Measurements from ENCODE around the gene TEX54. TPM values are rescaled to one million over a fixed set of nuclear protein-coding genes. Genes with fewer than 3 reads are reported as not detected.

TEX54 gene
- total RNA-seq (2016; rRNA removed; fragmentation: Illumina TruSeq; extraction: Trizol): not detected in 2 replicates
- not detected in 2 replicates for total RNA-seq (2016; cell fraction: cytosol; rRNA removed; fragmentation: Illumina TruSeq; extraction: Trizol; ENCODE audit: low read depth)
- total RNA-seq (2016; cell fraction: insoluble cytoplasmic fraction; rRNA removed; fragmentation: Illumina TruSeq; extraction: Trizol): not detected in 2 replicates
- not detected in 2 replicates for total RNA-seq (2016; cell fraction: membrane; rRNA removed; fragmentation: Illumina TruSeq; extraction: Trizol)
- not detected in 2 replicates for total RNA-seq (2016; cell fraction: nucleus; rRNA removed; fragmentation: Illumina TruSeq; extraction: Trizol)
- polyA plus RNA-seq (2011; rRNA removed): not detected in 2 replicates
- polyA plus RNA-seq (2011; cell fraction: cytosol; rRNA removed): not detected in 2 replicates
- polyA plus RNA-seq (2011; cell fraction: nucleus; rRNA removed): not detected in 2 replicates
- polyA plus RNA-seq (2012): 0.55 TPM in 1 of 2 replicates, not detected in the other
- polyA plus RNA-seq (2016; cell fraction: cytosol; fragmentation: Illumina TruSeq; extraction: Trizol; ENCODE audit: low read depth): not detected in 2 replicates
- polyA plus RNA-seq (2016; cell fraction: insoluble cytoplasmic fraction; fragmentation: Illumina TruSeq; extraction: Trizol; ENCODE audit: low read depth): not detected in 2 replicates
- not detected in 2 replicates for polyA plus RNA-seq (2016; cell fraction: membrane; fragmentation: Illumina TruSeq; extraction: Trizol; ENCODE audit: low read depth)
- polyA plus RNA-seq (2016; cell fraction: nucleus; fragmentation: Illumina TruSeq; extraction: Trizol; ENCODE audit: insufficient read depth, low read depth): not detected in 2 replicates
- not detected in 2 replicates for polyA minus RNA-seq (2011; rRNA and poly(A)+ RNA removed; ENCODE audit: low replicate concordance)
- not detected in 2 replicates for polyA minus RNA-seq (2011; cell fraction: cytosol; rRNA and poly(A)+ RNA removed)
- not detected in 2 replicates for polyA minus RNA-seq (2011; cell fraction: nucleus; rRNA and poly(A)+ RNA removed)
- percentile 49 among the genes with signal in this experiment for Bru-seq, nascent RNA
- percentile 42 among the genes with signal in this experiment for BruChase-seq, experiment 1, labeled RNA remaining after a 6-hour chase
- BruChase-seq, experiment 2, labeled RNA remaining after a 2-hour chase: percentile 36 among the genes with signal in this experiment
- long read RNA-seq, experiment 1: 0 reads
- long read RNA-seq, experiment 2: 0 reads

DNA sequence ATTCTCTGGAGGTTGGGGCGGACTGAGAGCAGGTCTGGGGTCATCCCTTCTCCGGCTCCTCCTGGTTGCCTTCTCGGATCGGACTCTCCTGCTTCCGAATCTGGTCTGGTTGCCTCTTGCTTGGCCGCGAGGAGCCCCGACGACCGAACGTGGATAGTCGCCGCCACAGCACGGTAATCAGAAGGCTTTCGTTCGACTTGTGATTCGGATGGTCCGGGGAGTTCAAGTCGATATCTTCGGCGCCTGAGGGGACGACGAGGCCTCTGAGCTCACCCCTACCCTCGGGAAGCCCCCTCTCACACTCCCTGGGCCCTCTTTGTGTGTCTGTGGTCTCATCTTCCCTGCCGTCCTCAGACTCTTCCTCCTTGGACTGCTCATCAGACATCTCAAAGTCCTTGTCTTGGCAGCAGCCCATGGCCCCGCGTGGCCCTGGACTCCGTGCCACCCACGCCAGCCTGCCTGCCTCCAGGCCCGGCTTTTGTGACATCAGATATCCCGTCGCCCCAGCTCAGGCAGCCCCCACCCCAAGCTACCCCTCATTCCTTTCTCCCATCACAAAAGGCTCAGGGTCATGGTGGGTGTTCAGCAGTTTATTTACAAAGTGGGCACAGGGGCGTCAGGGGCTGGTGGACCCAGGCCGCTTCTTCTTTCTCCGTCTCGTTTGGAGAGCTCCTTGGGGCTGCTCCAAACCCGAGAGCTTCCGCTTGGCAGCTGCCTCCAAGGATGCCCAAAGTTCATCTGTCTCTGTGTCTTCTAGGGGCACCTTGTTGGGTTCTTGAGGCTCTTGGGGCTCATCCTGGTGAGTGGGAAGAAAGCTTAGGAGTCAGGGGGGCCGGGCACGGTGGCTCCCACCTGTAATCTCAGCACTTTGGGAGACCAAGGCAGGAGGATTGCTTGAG lies at the start of gene TEX54:
TEX54 (minus strand) TSS at position 506 of the 899 bp plus-strand sequence.
- Histone ChIP-seq H3K36me3 (replicated peaks in 1 of 2; ENCODE audit: control insufficient read depth in 1 of 2, insufficient read depth in 2 of 2, low read length in 2 of 2) (peaks cover 19 to 39% of the 10 kb centered on the region in 2 experiments), H3K79me2 (ENCODE audit: insufficient read depth, low read length) (peaks cover 37% of the 10 kb centered on the region), H3K4me2 (ENCODE audit: low read depth, low read length) (peak within 1 kb of the TSS; percentile 92), H3K27me3 (ENCODE audit: control insufficient read depth in 1 of 2, insufficient read depth in 2 of 2, low read length in 2 of 2) (no peaks in the 10 kb centered on the region; a peak in 1 of 5 replicates), H3K27ac (ENCODE audit: extremely low read length, insufficient read depth, low read length) (peak within 1 kb of the TSS; percentile 95), H3K4me3 (replicated peaks in 1 of 3; ENCODE audit: insufficient read depth in 1 of 3, low read depth in 2 of 3, low read length in 3 of 3) (peak within 1 kb of the TSS; percentile 78 to 100 (median 99)), H2AFZ (ENCODE audit: low read length) (no peak within 1 kb of the TSS), H4K20me1 (ENCODE audit: insufficient read depth, low read length) (no peaks in the 10 kb centered on the region), H3K9ac (ENCODE audit: insufficient read depth, low read depth, low read length) (peak within 1 kb of the TSS; percentile 94), H3K9me3 (ENCODE audit: low read length) (no peaks in the 10 kb centered on the region), H3K4me1 (ENCODE audit: insufficient read depth, low read length) (peaks cover 35% of the 10 kb centered on the region)
- DNase-seq (ENCODE audit: low spot score) (no peak), ATAC-seq (peak; percentile 20), FAIRE-seq (no peak)
- ChIA-PET CTCF (ENCODE audit: low intra/inter-chr PET ratio, low total read pairs) (no interaction called here), POLR2A (interaction anchor here (0.6 to 2.8 kb wide), 36 partner anchors 8 to 259 kb away, joined by 3 to 164 read pairs (median 6); partner anchors contain the start of genes BSCL2, C11orf98, CSKMT and EEF1G)
- 21% methylated on average over 37 of the region's 40 CpGs for WGBS (ENCODE audit: low lambda C conversion rate)
- intact Hi-C loops (cut with micrococcal nuclease; ENCODE audit: unreplicated experiment): no loop called here
- TSS peak; percentile 91 for BruUV-seq (replicated peaks)
- in situ Hi-C loops (cut with HindIII; ENCODE audit: extremely low pct_ligation_motif_present, low pct_unique_long_range_greater_than_20kb): loop anchor here (5.0 kb wide), 1 partner anchor 45 kb away; the partner anchor contains the start of gene TMEM179B
- TF ChIP-seq ZNF800 (CRISPR knock-in tag; IDR thresholded peaks at IDR 0.05) (0 out of 2 replicates have a peak, but pooled peaks have one; percentile 49), ZNF670 (CRISPR knock-in tag; IDR thresholded peaks at IDR 0.05; ENCODE audit: borderline replicate concordance) (no peak), SNAPC4 (CRISPR knock-in tag; IDR thresholded peaks at IDR 0.05) (no peak), ZNF24 (IDR thresholded peaks at IDR 0.05) (no peak), RXRB (CRISPR knock-in tag; IDR thresholded peaks at IDR 0.05; ENCODE audit: borderline replicate concordance) (0 out of 2 replicates have a peak, but pooled peaks have one; percentile 1), KDM2A (CRISPR knock-in tag; IDR thresholded peaks at IDR 0.05; ENCODE audit: borderline replicate concordance, low read depth) (peak; percentile 48)
